Activated T-cell treated with anti-CD3 and anti-CD28 coated beads, Interleukin-2, amount 50 U/mL, for 24 hours (primary cell): ENCODE data around the gene S100A6.

Source experiments
- DNase-seq: peaks from one replicate; pipeline ENCODE4 v3.0.0-alpha.2; 2020
- H3K27ac Mint-ChIP-seq: 2 replicates; pipeline ENCODE4 v1.8.0; 2020; ENCODE audit warnings: mild to moderate bottlenecking, mixed read lengths
- H3K27me3 Mint-ChIP-seq: 2 replicates; pipeline ENCODE4 v1.8.0; 2020; ENCODE audit warnings: mixed read lengths
- H3K36me3 Mint-ChIP-seq: 2 replicates; pipeline ENCODE4 v1.8.0; 2020; ENCODE audit warnings: low read depth, mixed read lengths
- H3K4me1 Mint-ChIP-seq: 2 replicates; pipeline ENCODE4 v1.8.0; 2020; ENCODE audit warnings: low read depth, mixed read lengths
- H3K4me3 Mint-ChIP-seq: 2 replicates; pipeline ENCODE4 v1.8.0; 2020; ENCODE audit warnings: mild to moderate bottlenecking, moderate library complexity, mixed read lengths
- H3K9me3 Mint-ChIP-seq: 2 replicates; pipeline ENCODE4 v1.8.0; 2020; ENCODE audit warnings: mixed read lengths

S100A6 gene

GRCh38 chr1:153553830-153554541 lies 18.2 kb upstream of the S100A6 start:
- Mint-ChIP-seq H3K27me3 (no peaks in the 10 kb centered on the region), H3K4me3 (no peak overlapping the region), H3K4me1 (no peaks in the 10 kb centered on the region), H3K36me3 (no peaks in the 10 kb centered on the region), H3K27ac (no peak overlapping the region), H3K9me3 (no peaks in the 10 kb centered on the region)
- DNase-seq: no peak

- H3K27ac Mint-ChIP-seq: no peak overlapping the region
- no peaks in the 10 kb centered on the region for H3K27me3 Mint-ChIP-seq
- no peak for DNase-seq
- H3K9me3 Mint-ChIP-seq: no peaks in the 10 kb centered on the region
- H3K4me3 Mint-ChIP-seq: no peak overlapping the region
- no peaks in the 10 kb centered on the region for H3K36me3 Mint-ChIP-seq
- peaks cover 7% of the 10 kb centered on the region for H3K4me1 Mint-ChIP-seq
Measured at GRCh38 chr1:153553096-153553495, 17.3 kb upstream of the S100A6 start.

- H3K27me3 Mint-ChIP-seq: no peaks in the 10 kb centered on the region
- no peaks in the 10 kb centered on the region for H3K9me3 Mint-ChIP-seq
- H3K4me1 Mint-ChIP-seq: peaks cover 9% of the 10 kb centered on the region
- DNase-seq: no peak
- H3K4me3 Mint-ChIP-seq: no peak overlapping the region
- no peak overlapping the region for H3K27ac Mint-ChIP-seq
- no peaks in the 10 kb centered on the region for H3K36me3 Mint-ChIP-seq
Measured at GRCh38 chr1:153552335-153552734, 16.5 kb upstream of the S100A6 start.

GRCh38 chr1:153550827-153551500 lies 15.2 kb upstream of the S100A6 start:
- Mint-ChIP-seq H3K4me3 (no peak overlapping the region), H3K27ac (no peak overlapping the region)
- DNase-seq: no peak

GRCh38 chr1:153550398-153550758 lies 14.6 kb upstream of the S100A6 start:
- Mint-ChIP-seq H3K27ac (no peak overlapping the region), H3K27me3 (no peaks in the 10 kb centered on the region), H3K9me3 (no peaks in the 10 kb centered on the region), H3K4me3 (no peak overlapping the region), H3K36me3 (no peaks in the 10 kb centered on the region), H3K4me1 (peaks cover 23% of the 10 kb centered on the region)
- DNase-seq: no peak

More at GRCh38 chr1:153550827-153551500, 15.2 kb upstream of the S100A6 start:
- Mint-ChIP-seq H3K27me3 (no peaks in the 10 kb centered on the region), H3K36me3 (no peaks in the 10 kb centered on the region), H3K4me1 (peaks cover 17% of the 10 kb centered on the region), H3K9me3 (no peaks in the 10 kb centered on the region)

GRCh38 chr1:153549741-153550397 lies 14.1 kb upstream of the S100A6 start:
- no peaks in the 10 kb centered on the region for H3K9me3 Mint-ChIP-seq
- H3K4me3 Mint-ChIP-seq: no peak overlapping the region
- DNase-seq: no peak
- no peak overlapping the region for H3K27ac Mint-ChIP-seq
- H3K36me3 Mint-ChIP-seq: peaks cover 2% of the 10 kb centered on the region
- peaks cover 28% of the 10 kb centered on the region for H3K4me1 Mint-ChIP-seq
- H3K27me3 Mint-ChIP-seq: no peaks in the 10 kb centered on the region

GRCh38 chr1:153548722-153549688 lies 13.2 kb upstream of the S100A6 start, which contains the start of gene S100A3:
TSS of gene S100A3 (minus strand) at chr1:153549258. CDS start at chr1:153548485, 773 bp downstream.
- no peaks in the 10 kb centered on the region for H3K27me3 Mint-ChIP-seq
- H3K4me1 Mint-ChIP-seq: peaks cover 37% of the 10 kb centered on the region
- H3K9me3 Mint-ChIP-seq: no peaks in the 10 kb centered on the region
- no peak for DNase-seq
- no peak within 1 kb of the TSS for H3K4me3 Mint-ChIP-seq
- no peak within 1 kb of the TSS for H3K27ac Mint-ChIP-seq
- H3K36me3 Mint-ChIP-seq: peaks cover 10% of the 10 kb centered on the region

GRCh38 chr1:153547560-153548551 lies 12.1 kb upstream of the S100A6 start:
- H3K36me3 Mint-ChIP-seq: peaks cover 22% of the 10 kb centered on the region
- DNase-seq: no peak
- H3K9me3 Mint-ChIP-seq: no peaks in the 10 kb centered on the region
- H3K4me1 Mint-ChIP-seq: peaks cover 48% of the 10 kb centered on the region
- no peak overlapping the region for H3K4me3 Mint-ChIP-seq
- H3K27ac Mint-ChIP-seq: no peak overlapping the region
- no peaks in the 10 kb centered on the region for H3K27me3 Mint-ChIP-seq

GRCh38 chr1:153546796-153547559 lies 11.2 kb upstream of the S100A6 start:
- Mint-ChIP-seq H3K36me3 (peaks cover 23% of the 10 kb centered on the region), H3K4me1 (peaks cover 57% of the 10 kb centered on the region)

GRCh38 chr1:153546371-153546770 lies 10.6 kb upstream of the S100A6 start:
- H3K36me3 Mint-ChIP-seq: peaks cover 23% of the 10 kb centered on the region
- H3K27ac Mint-ChIP-seq: peak overlapping the region; percentile 97
- H3K4me1 Mint-ChIP-seq: peaks cover 63% of the 10 kb centered on the region
- DNase-seq: peak; percentile 31
- no peaks in the 10 kb centered on the region for H3K27me3 Mint-ChIP-seq
- peak overlapping the region; percentile 81 for H3K4me3 Mint-ChIP-seq
- no peaks in the 10 kb centered on the region for H3K9me3 Mint-ChIP-seq

More at GRCh38 chr1:153546796-153547559, 11.2 kb upstream of the S100A6 start:
- Mint-ChIP-seq H3K4me3 (no peak overlapping the region), H3K9me3 (no peaks in the 10 kb centered on the region), H3K27ac (peak overlapping the region; percentile 97), H3K27me3 (no peaks in the 10 kb centered on the region)
- no peak for DNase-seq

GRCh38 chr1:153545067-153546055 lies 9.6 kb upstream of the S100A6 start, which contains the start of gene S100A4:
TSS of gene S100A4 (minus strand) at chr1:153545806. CDS start at chr1:153544794, 1,012 bp downstream.
- Mint-ChIP-seq H3K4me3 (peak within 1 kb of the TSS; percentile 81), H3K9me3 (no peaks in the 10 kb centered on the region), H3K36me3 (peaks cover 25% of the 10 kb centered on the region), H3K4me1 (peaks cover 73% of the 10 kb centered on the region), H3K27me3 (no peaks in the 10 kb centered on the region), H3K27ac (peak within 1 kb of the TSS; percentile 97)
- DNase-seq: peak; percentile 96
